ENCODE results near the gene NCBP2. TPM values are rescaled to one million over a fixed set of nuclear protein-coding genes. Genes with fewer than 3 reads are reported as not detected.
A peak's percentile ranks its signal among the peaks of the same experiment; 100 is the strongest.
"Not testable (repeated sequence)": the region's sequence is repeated elsewhere in the genome, so short reads cannot be mapped to it uniquely, and the experiment has no call there.

Gene NCBP2
- total RNA-seq, 1 donor from 2014 or later, result 79.9 TPM

DNA sequence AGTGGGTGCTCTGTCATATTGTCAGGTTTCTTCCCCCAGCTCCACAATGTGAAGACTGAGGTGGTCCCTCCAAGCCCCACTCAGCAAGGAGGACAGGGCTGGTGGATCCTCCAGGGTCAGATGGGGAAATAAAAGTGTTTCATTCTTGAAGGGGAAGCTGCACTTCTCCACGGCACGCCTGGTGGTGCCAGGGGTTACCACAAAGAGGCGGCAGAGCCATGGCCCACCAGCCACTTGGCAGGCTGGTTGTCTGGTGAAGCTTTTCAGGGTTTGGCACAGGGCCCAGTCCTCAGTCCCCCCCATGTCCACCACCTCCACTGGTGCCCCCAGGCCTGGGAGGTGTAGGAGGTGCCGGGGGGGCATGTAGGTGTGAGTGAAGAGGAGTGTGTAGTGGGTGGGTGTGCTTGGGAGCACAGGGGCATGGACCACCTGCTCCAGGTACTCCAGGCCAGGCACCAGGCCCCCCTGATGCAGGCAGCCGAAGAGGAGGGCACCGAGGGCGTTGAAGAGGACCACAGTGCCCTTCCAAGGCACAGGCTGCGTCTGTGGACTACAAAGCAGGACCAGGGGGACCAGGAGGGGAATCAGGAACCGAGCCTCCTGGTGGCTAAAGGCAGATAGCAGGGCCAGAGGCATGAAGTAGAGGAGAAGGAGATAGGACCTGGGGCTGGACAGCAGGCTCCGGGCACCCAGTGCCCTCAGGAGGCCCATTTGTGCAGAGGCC, 5.0 kb upstream of the NCBP2 start:
- TF ChIP-seq, protein P1, sequence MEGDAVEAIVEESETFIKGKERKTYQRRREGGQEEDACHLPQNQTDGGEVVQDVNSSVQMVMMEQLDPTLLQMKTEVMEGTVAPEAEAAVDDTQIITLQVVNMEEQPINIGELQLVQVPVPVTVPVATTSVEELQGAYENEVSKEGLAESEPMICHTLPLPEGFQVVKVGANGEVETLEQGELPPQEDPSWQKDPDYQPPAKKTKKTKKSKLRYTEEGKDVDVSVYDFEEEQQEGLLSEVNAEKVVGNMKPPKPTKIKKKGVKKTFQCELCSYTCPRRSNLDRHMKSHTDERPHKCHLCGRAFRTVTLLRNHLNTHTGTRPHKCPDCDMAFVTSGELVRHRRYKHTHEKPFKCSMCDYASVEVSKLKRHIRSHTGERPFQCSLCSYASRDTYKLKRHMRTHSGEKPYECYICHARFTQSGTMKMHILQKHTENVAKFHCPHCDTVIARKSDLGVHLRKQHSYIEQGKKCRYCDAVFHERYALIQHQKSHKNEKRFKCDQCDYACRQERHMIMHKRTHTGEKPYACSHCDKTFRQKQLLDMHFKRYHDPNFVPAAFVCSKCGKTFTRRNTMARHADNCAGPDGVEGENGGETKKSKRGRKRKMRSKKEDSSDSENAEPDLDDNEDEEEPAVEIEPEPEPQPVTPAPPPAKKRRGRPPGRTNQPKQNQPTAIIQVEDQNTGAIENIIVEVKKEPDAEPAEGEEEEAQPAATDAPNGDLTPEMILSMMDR (IDR thresholded peaks at IDR 0.05; ENCODE audit: unreplicated experiment), result no peak
- Mint-ChIP-seq H3K9me3 (ENCODE audit: low read depth) (no peaks in the 10 kb centered on the region), H3K27ac (no peak overlapping the region), H3K4me1 (ENCODE audit: low read depth) (peaks cover 19% of the 10 kb centered on the region), H3K4me3 (ENCODE audit: low read depth) (no peak overlapping the region), H3K27me3 (no peaks in the 10 kb centered on the region), H3K36me3 (ENCODE audit: insufficient read depth) (peaks cover 1% of the 10 kb centered on the region)
- no peak for DNase-seq (ENCODE audit: low spot score, unreplicated experiment)

DNA sequence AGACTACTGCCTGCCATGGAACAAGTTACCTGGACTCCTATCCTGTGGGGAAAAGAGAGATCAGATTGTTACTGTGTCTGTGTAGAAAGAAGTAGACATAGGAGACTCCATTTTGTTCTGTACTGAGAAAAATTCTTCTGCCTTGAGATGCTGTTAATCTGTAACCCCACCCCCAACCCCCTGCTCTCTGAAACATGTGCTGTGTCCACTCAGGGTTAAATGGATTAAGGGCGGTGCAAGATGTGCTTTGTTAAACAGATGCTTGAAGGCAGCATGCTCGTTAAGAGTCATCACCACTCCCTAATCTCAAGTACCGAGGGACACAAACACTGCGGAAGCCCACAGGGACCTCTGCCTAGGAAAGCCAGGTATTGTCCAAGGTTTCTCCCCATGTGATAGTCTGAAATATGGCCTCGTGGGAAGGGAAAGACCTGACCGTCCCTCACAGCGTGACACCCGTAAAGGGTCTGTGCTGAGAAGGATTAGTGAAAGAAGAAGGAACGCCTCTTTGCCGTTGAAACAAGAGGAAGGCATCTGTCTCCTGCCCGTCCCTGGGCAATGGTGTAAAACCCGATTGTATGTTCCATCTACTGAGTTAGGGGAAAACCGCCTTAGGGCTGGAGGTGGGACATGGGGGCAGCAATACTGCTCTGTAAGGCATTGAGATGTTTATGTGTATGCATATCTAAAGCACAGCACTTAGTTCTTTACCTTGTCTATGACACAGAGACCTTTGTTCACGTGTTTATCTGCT, 1.9 kb upstream of the NCBP2 start:
- H3K27me3 Mint-ChIP-seq; H3K36me3 Mint-ChIP-seq (ENCODE audit: insufficient read depth); H3K9me3 Mint-ChIP-seq (ENCODE audit: low read depth); DNase-seq (ENCODE audit: low spot score, unreplicated experiment): not testable (repeated sequence)
- peak overlapping the region; percentile 41 for H3K27ac Mint-ChIP-seq
- H3K4me3 Mint-ChIP-seq (ENCODE audit: low read depth), result peak overlapping the region; percentile 97
- peaks cover 32% of the 10 kb centered on the region for H3K4me1 Mint-ChIP-seq (ENCODE audit: low read depth)

DNA sequence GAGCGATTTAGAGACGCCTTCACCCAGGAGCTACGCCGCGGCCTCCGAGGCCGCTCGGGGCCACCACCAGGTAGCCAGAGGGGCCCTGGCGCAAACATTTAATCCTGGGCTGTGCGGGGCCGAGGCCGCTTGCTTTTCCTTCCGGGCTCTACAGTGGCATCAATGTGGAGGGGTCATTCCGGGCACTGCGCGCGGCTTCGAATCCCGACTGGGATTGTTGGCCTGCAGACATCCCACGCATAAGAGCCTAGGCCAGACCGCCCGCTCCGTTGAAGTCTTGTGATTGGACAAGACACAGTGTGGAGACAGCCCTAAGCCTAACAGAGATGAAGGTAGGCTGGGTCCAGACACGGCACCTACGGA, 568 bp upstream of the NCBP2 start:
- H3K4me3 Mint-ChIP-seq (ENCODE audit: low read depth), result peak overlapping the region; percentile 97
- no peak for DNase-seq (ENCODE audit: low spot score, unreplicated experiment)
- peaks cover 6% of the 10 kb centered on the region for H3K36me3 Mint-ChIP-seq (ENCODE audit: insufficient read depth)
- peaks cover 32% of the 10 kb centered on the region for H3K4me1 Mint-ChIP-seq (ENCODE audit: low read depth)
- peak overlapping the region; percentile 92 for H3K27ac Mint-ChIP-seq
- TF ChIP-seq, protein P1 (IDR thresholded peaks at IDR 0.05; ENCODE audit: unreplicated experiment), result no peak
- H3K9me3 Mint-ChIP-seq (ENCODE audit: low read depth), result no peaks in the 10 kb centered on the region
- no peaks in the 10 kb centered on the region for H3K27me3 Mint-ChIP-seq

DNA sequence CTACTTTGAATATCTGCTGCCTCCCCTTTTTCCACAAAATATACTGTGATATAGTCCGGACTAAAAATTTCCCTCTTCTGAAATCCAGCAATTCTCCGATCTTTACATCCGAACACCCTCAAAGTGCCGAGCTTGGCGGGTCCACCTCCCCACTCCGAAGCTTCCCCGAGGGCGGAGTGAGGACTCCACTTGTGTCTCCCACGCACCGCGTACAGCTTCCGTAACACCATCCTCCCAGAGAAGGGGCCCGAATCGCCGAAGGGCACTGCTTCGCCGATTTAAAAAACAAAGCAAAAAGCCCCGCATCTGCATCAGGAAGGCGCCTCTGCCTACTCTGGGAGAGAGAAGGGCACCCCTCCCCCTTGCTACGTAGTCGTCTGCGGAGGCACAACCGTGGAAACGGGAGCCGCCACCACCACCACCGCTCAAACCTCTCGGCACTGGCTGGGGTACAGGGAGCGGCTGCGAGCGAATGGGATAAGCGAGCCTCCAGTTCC, 551 bp downstream of the NCBP2 start:
- no peak for DNase-seq (ENCODE audit: low spot score, unreplicated experiment)
- H3K36me3 Mint-ChIP-seq (ENCODE audit: insufficient read depth), result peaks cover 15% of the 10 kb centered on the region
- H3K27ac Mint-ChIP-seq, result peak overlapping the region; percentile 96
- H3K9me3 Mint-ChIP-seq (ENCODE audit: low read depth), result no peaks in the 10 kb centered on the region
- peaks cover 32% of the 10 kb centered on the region for H3K4me1 Mint-ChIP-seq (ENCODE audit: low read depth)
- H3K27me3 Mint-ChIP-seq, result no peaks in the 10 kb centered on the region
- TF ChIP-seq, protein P1 (IDR thresholded peaks at IDR 0.05; ENCODE audit: unreplicated experiment), result no peak
- peak overlapping the region; percentile 97 for H3K4me3 Mint-ChIP-seq (ENCODE audit: low read depth)

DNA sequence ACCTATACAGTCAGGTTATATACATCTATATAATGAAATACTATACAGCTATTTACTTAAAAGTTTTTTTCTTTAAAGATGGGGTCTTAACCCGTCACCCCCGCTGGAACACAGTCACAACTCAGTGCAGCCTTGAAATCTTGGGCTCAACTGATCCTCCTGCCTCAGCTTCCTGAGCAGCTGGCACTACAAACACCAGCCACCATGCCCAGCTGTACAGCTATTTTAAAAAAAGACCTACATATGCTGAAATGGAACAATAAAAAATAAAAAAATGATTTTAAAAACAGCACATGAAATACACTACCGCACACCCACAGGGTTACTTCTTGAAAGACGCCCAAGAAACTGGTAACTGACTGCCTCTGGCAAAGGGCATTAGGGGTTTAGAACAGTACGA, 3.8 kb downstream of the NCBP2 start:
- TF ChIP-seq, protein P1 (IDR thresholded peaks at IDR 0.05; ENCODE audit: unreplicated experiment), result no peak
- H3K36me3 Mint-ChIP-seq (ENCODE audit: insufficient read depth), result peaks cover 22% of the 10 kb centered on the region
- no peaks in the 10 kb centered on the region for H3K9me3 Mint-ChIP-seq (ENCODE audit: low read depth)
- H3K27me3 Mint-ChIP-seq, result no peaks in the 10 kb centered on the region
- no peak overlapping the region for H3K27ac Mint-ChIP-seq
- no peak overlapping the region for H3K4me3 Mint-ChIP-seq (ENCODE audit: low read depth)
- DNase-seq (ENCODE audit: low spot score, unreplicated experiment), result no peak
- peaks cover 21% of the 10 kb centered on the region for H3K4me1 Mint-ChIP-seq (ENCODE audit: low read depth)
